KMS-11 (cell line): Measurements from ENCODE around the gene C10orf95.
"Not testable (repeated sequence)": the region's sequence is repeated elsewhere in the genome, so short reads cannot be mapped to it uniquely, and the experiment has no call there.

Source experiments
- H2AFZ ChIP-seq: fragments of 200-600 bp; sonication (generic); 2 replicates; pipeline ENCODE4 v1.6.1; 2016; ENCODE audit warnings: antibody characterized with exemption, mixed run types, low read depth
- H3K27ac ChIP-seq: fragments of 200-600 bp; sonication (generic); 2 replicates; pipeline ENCODE4 v1.6.1; 2016; ENCODE audit warnings: mild to moderate bottlenecking, mixed run types
- H3K27me3 ChIP-seq: fragments of 200-600 bp; sonication (generic); 2 replicates; pipeline ENCODE4 v1.6.1; 2017; ENCODE audit warnings: mild to moderate bottlenecking, low read depth, mixed run types, moderate library complexity; ENCODE audit not compliant: insufficient read depth
- H3K36me3 ChIP-seq: fragments of 200-600 bp; sonication (generic); 2 replicates; pipeline ENCODE4 v1.6.1; 2017; ENCODE audit warnings: mild to moderate bottlenecking, mixed run types; ENCODE audit not compliant: insufficient read depth
- H3K4me1 ChIP-seq: fragments of 200-600 bp; sonication (generic); 2 replicates; pipeline ENCODE4 v1.6.1; 2016; ENCODE audit warnings: mild to moderate bottlenecking, low read depth, mixed run types; ENCODE audit not compliant: poor library complexity, severe bottlenecking
- H3K4me2 ChIP-seq: fragments of 200-600 bp; sonication (generic); 2 replicates; pipeline ENCODE4 v1.7.0; 2016; ENCODE audit warnings: mild to moderate bottlenecking, mixed run types
- H3K4me3 ChIP-seq: fragments of 200-600 bp; sonication (generic); IDR thresholded peaks from 2 replicates; pipeline ENCODE4 v1.6.1; 2017; ENCODE audit warnings: low read depth, low read length, mixed read lengths; ENCODE audit not compliant: insufficient read depth
- H3K79me2 ChIP-seq: fragments of 200-600 bp; sonication (generic); 2 replicates; pipeline ENCODE4 v1.6.1; 2016; ENCODE audit warnings: low read depth, mixed run types; ENCODE audit not compliant: insufficient read depth
- H3K9ac ChIP-seq: fragments of 200-600 bp; sonication (generic); 2 replicates; pipeline ENCODE4 v1.6.1; 2016; ENCODE audit warnings: mild to moderate bottlenecking, mixed run types
- H4K20me1 ChIP-seq: fragments of 200-600 bp; sonication (generic); 2 replicates; pipeline ENCODE4 v1.6.1; 2016; ENCODE audit warnings: mild to moderate bottlenecking, mixed run types; ENCODE audit not compliant: insufficient read depth
- CTCF ChIP-seq: fragments of 200-600 bp; sonication (generic); conservative IDR thresholded peaks from 2 replicates; pipeline ENCODE4 v1.6.1; 2017; ENCODE audit warnings: low read depth, mild to moderate bottlenecking, antibody characterized with exemption, low read length, moderate library complexity, mixed read lengths

C10orf95 gene

GRCh38 chr10:102457591-102458150 is 6.3 kb upstream of the C10orf95 start:
- Histone ChIP-seq H4K20me1 (no peaks in the 10 kb centered on the region), H3K4me1 (peaks cover 35% of the 10 kb centered on the region), H3K4me3 (no peak overlapping the region), H2AFZ (no peak overlapping the region), H3K27me3 (no peaks in the 10 kb centered on the region), H3K9ac (no peak overlapping the region), H3K36me3 (no peaks in the 10 kb centered on the region), H3K79me2 (no peaks in the 10 kb centered on the region), H3K4me2 (no peak overlapping the region), H3K27ac (no peak overlapping the region)
- TF ChIP-seq CTCF = no peak

GRCh38 chr10:102455893-102456471 is 4.6 kb upstream of the C10orf95 start:
- H3K27ac ChIP-seq = no peak overlapping the region
- no peak for TF ChIP-seq CTCF
- no peak overlapping the region for H3K9ac ChIP-seq
- H2AFZ ChIP-seq = no peak overlapping the region
- H3K4me1 ChIP-seq = peaks cover 39% of the 10 kb centered on the region
- H3K4me2 ChIP-seq = no peak overlapping the region
- no peak overlapping the region for H3K4me3 ChIP-seq
- H4K20me1 ChIP-seq = no peaks in the 10 kb centered on the region
- peaks cover 12% of the 10 kb centered on the region for H3K79me2 ChIP-seq
- no peaks in the 10 kb centered on the region for H3K36me3 ChIP-seq
- H3K27me3 ChIP-seq = no peaks in the 10 kb centered on the region

- H3K4me1 ChIP-seq = peaks cover 32% of the 10 kb centered on the region
- H3K79me2 ChIP-seq = peaks cover 14% of the 10 kb centered on the region
- not testable (repeated sequence) for H4K20me1 ChIP-seq, H3K36me3 ChIP-seq, H3K4me3 ChIP-seq, H2AFZ ChIP-seq, H3K27me3 ChIP-seq, H3K4me2 ChIP-seq, H3K9ac ChIP-seq, H3K27ac ChIP-seq
Observed at GRCh38 chr10:102454662-102455487, 3.5 kb upstream of the C10orf95 start.

- Histone ChIP-seq H3K27me3 (no peaks in the 10 kb centered on the region), H2AFZ (no peak overlapping the region), H3K4me3 (no peak overlapping the region), H4K20me1 (no peaks in the 10 kb centered on the region), H3K79me2 (peaks cover 14% of the 10 kb centered on the region), H3K9ac (no peak overlapping the region; the same call in 1 of the 2 replicates), H3K36me3 (no peaks in the 10 kb centered on the region), H3K4me2 (peak overlapping the region; percentile 65), H3K27ac (peak overlapping the region; percentile 62), H3K4me1 (peaks cover 36% of the 10 kb centered on the region)
- no peak for TF ChIP-seq CTCF
Observed at GRCh38 chr10:102453502-102453901, 2.2 kb upstream of the C10orf95 start.
